HG03457 (cell line): ENCODE data around the gene KRTAP5-3.
"Not testable (repeated sequence)": the region's sequence is repeated elsewhere in the genome, so short reads cannot be mapped to it uniquely, and the experiment has no call there.

Source experiments
- ATAC-seq: cut with Tn5 transposase; IDR thresholded peaks from one replicate; pipeline ENCODE4 v1.9.1; 2021; ENCODE audit warnings: moderate number of reproducible peaks; ENCODE audit not compliant: unreplicated experiment

The KRTAP5-3 gene

DNA sequence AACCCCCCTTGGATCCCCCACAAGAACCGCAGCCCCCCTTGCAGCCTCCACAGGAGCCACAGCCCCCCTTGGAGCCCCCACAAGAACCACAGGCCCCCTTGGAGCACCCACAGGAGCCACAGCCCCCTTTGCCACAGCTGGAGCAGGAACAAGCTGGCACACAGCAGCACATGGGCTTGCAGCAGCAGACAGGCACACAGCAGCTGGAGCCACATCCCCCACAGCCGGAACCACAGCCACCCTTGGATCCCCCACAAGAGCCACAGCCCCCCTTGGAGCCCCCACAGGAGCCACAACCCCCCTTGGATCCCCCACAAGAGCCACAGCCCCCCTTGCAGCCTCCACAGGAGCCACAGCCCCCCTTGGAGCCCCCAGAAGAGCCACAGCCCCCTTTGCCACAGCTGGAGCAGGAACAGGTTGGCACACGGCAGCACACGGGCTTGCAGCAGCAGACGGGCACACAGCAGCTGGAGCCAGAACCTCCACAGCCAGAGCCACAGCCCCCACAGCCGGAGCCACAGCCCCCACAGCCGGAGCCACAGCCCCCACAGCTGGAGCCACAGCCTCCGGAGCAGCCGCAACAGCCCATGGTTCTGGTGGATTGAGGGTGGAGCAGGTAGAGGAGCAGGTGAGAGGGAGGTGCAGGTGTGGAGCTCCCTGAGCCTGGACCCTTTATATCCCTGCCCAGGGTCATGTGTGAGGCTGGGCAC is 23.4 kb downstream of the KRTAP5-3 start, which contains the start of gene KRTAP5-1:
Gene KRTAP5-1, minus strand, starts transcription at position 623 of the 710 bp plus-strand sequence. Its CDS starts 34 bp downstream, at position 589.
- ATAC-seq: not testable (repeated sequence)

DNA sequence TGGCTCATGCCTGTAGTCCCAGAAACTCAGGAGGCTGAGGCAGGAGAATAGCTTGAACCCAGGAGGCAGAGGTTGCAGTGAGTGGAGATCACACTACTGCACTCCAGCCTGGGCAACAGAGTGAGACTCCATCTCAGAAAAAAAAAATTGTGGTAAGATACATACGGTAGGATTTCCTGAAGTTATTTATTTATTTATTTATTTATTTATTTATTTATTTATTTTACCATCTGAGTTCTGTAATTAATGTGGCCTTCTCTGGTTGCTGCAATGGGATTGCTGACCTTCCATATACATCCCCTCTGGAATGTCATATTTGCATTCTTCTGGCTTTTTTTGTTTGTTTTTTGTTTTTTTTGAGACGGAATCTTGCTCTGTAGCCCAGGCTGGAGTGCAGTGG is 25.4 kb downstream of the KRTAP5-3 start:
- not testable (repeated sequence) for ATAC-seq

DNA sequence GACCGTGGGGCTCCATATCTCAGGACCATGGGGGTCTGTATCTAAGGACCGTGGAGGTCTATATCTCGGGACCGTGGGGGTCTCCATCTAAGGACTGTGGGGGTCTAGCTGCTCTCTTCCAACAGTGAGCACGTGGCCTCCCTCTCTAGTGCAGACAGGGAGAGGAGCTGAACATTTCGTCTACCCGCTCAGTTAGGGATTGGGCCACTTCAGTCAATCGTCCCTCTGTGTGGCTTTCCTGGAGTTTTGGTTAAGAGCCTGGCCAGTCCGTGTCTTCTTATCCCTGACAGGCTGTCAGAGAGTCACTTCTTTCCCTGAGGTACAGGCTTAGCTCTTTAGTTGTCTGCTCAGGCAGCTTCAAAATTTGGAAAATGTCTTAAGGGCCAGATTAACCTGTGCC is 26.3 kb downstream of the KRTAP5-3 start:
- no peak for ATAC-seq

DNA sequence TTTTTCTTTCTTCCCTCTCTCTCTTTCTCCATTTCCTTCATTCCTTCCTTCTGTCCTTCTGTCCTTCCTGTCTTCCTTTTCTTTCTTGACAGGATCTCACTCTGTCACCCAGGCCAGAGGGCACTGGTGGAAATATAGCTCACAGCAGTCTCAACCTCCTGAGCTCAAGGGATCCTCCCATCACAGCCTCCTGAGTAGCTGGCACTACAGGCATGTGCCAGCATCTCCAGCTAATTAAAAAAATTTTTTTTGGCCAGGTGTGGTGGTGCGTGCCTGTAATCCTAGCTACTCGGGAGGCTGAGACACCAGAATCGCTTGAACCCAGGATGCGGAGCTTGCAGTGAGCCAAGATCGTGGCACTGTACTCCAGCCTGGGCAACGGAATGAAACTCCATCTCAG is 31.4 kb downstream of the KRTAP5-3 start:
- ATAC-seq: no peak

DNA sequence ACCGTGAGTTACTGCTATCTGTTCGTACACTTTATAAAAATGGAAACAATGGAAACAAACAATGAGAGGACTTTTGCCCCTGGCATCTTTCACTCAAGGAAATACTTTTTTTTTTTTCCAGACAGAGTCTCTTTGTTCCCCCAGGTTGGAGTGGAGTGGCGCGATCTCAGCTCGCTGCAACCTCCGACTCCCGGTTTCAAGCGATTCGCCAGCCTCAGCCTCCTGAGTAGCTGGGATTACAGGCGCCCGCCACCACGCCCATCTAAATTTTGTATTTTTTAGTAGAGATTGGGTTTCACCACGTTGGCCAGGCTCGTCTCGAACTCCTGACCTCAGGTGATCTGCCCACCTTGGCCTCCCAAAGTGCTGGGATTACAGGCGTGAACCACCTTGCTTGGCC is 32.5 kb downstream of the KRTAP5-3 start:
- not testable (repeated sequence) for ATAC-seq

DNA sequence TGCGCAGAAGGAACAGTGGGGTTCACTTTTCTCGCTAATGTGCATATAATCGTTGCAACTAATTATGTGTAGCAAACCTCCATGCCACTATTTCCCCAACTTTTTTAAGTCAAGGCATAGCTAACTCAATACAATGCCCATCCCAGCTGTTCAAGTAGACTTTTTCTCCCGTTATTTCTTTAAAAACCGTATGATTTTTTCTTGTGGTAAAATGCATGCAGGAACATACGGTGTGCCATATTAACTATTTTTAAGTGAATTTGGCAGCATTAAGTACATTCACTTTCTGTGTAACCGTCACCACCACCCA is 33.4 kb downstream of the KRTAP5-3 start:
- no peak for ATAC-seq

DNA sequence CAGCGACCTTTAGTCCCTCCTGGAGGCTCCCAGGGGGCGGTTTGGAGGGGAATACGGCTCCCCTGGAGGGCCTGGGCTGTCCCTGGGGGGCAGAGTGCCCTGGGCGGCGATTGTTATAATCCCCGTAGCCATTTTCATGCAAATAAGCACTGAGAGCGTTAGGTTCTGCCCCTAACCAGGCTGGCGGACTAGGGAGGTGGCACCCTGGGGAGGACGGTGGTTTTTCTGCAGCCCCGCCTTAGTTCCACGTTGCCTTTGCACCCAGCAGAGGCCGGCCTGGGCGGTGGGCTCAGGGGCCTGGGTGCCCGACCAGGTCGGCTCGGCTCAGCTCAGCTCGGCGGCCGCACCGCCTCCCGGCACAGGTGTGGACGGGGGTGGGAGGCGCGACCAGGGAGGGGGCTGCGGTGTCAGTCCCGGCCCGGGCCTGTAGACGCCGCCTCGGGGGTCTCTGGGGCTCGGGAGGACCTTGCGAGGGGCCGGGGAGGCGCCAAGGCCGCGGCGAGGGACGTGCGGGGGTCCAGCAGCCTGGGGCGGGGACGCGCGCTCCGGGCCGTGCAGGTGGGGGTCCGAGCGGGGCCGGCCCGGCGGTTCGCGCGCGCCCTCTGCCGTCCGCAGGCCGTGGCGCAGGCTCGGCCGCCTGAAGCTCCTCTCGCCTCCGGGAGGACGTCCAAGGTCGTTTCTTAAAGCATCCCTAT is 33.9 kb downstream of the KRTAP5-3 start:
- no peak for ATAC-seq

DNA sequence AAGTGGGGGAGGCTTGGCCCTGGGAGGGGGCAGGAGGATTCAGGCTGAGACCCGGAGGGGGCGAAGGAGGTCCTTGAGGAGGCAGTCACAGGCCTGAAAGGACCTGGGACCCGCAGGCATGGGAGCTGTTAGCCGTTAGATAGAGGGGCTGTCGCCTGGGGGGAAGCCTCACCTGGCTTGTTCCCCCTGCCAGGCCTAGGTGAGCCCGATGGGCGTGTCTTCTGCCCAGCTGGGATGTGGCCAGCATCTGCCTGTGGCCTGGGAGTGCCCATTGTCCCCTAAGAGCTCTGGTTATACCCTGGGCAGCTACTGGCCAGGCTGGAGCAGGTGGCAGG is 34.4 kb downstream of the KRTAP5-3 start:
- ATAC-seq: no peak

DNA sequence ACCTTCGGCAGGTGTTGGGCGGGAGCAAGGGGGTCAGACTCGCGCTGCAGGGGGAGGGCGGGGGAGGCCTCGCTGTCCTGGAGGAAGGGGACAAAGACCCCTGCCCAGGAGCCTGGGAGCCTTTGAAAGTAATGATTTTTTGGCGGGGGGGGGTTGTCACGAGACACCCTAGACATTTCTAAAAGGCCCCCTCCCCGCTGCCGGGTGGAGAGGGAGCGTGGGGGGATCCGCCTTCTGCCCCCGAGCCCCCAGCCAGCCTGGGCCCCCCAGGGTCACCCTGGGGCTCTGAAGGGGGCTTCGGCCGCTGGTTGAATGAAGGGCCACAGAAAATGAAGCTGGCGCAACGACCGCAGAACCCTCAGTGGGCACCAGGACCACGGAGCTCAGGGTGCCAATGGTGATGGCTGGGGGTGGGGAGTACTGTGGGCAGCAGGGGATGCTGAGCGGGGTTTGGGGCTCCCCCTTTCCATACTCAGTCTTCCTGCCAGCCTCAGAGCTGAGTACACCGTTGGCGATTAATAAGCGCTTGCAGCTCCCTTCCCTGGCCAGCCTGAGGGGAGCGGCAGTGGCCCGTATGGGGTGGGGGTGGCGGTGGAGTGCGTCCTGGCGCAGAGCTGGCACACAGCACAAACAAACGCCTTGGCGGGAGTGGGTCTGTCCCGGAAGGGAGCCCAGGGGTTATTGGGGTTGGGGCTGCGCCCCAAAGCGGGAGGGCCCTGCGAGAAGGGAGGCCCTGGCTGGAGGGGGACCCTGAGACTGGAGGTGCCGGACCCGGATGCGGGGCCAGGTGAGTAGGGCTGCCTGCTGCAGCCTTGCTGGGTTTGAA is 35.0 kb downstream of the KRTAP5-3 start:
- ATAC-seq: no peak

DNA sequence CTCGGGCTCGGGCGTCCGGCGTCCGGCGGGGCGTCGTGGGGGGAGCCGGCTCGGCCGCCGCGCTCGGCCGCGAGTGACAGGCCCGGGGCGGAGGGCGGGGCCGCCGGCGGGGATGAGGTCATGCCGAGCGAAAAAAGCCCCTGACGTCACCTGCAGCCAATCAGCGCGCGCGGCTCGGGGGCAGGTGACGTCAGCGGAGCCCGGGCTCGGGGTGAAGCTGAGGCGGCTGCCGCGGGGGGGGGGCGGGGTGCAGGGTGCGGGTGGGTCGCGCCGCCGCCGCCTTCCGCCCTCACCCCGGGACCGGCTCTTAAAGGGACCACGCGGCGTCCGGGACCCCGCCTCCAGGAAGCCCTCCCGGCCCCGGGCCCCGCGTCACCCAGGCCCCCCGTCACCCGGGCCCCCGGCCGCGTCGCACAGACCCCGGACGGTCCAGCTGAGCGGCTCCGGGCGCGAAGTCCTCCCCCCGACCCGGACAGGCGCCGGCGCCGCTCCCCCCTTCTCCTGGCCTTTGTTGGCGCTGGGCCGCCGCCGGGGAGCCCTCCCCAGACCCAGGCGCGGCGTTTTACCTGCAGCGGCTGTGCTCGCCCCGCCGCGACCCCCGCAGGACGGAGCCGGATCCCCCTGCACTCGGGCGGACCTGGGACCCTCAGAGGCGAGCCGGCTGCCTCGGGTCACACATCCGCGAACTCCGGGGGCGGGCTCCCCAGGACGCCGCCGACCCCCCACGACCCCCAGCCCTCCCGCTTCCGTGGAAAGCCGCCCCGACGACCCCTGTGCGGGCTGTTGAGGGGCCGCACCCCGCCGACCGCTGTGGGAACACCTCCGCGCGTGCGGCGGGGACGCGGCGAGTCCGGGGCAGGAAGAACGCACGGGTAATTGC is 35.8 kb downstream of the KRTAP5-3 start, which contains the start of gene DUSP8:
Gene DUSP8, minus strand, starts transcription at position 75 of the 880 bp plus-strand sequence. CDS start 6,445 bp downstream, outside the sequence.
- ATAC-seq: no peak

DNA sequence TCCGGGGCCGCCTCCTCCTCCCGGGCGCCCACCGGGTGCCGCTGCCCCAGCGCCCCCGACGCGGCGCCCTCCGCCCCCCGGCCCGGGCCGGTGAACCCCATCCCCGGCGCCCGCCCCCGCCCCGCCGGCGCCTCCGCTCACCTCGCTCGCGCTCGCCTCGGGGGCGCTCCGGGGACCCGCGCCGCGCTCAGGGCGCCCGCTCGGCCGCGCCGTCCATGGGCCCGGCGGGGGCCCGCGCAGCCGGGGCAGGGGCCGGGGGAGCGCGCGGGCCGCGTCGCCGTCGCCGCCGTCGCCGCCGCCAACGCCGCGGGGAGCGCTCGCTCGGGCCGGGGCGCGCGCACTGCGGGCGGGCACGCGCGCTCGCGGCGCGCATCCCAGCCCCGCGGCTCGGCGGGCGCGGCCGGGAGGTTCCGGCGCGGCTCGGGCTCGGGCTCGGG is 36.5 kb downstream of the KRTAP5-3 start:
- ATAC-seq: no peak

DNA sequence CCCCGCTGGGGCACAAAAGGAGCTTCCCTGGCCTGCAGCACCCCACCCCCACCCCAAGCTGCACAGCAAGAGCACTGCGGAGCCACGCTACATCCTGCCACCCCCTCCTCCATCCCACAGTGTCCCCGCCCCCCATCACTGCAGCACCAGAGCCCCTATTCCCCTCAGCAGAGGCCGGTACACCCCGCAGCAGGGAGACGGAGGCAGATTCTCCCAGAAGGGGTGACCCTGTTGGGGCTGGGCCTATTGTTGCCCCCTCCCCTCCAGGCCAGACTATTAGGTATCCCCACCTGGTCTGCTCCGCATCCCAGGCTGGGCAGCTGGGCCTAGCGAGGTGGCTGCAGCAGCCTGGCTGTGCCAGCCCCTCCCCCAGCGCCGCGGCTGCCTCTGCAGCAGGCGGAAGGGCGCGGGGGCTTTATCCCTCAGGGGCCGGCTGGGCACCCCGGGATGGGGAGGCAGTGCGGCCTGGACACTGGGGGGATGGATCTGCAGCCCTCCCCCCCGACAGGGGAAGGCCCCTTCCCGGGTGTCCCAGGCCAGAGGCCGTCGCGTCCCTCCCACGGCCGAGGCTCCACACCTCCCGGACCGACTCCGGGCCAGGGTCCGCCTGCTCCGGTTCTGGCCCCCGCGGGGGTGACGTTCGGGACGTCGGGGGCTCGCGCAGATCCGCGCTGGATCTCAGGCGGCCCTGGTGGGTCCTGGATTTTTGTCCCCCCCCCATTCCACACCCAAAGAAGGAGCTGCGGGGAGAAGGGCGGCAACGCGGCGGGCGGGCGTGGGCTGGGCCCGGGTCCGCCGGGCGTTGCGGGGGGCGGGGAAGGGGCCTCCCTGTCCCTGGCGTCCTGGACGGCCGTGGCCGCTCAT is 37.1 kb downstream of the KRTAP5-3 start:
- no peak for ATAC-seq

DNA sequence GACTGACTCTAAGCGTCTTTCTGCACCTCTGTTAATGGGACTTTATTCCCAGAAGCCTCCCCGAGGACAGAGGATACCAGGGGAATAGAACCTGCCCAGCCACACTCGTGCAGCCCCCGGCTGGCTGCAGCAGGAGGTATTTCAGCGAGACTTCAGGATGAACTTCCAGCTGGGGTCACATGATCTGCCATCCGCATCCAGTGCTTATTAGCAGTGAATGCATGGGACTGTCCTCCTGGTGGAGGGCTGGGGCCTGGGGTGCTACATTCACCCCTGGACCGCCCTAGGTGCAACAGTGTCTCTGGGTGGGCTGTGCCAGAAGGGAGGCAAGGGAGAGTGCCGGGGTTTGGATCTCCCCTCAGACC is 37.8 kb downstream of the KRTAP5-3 start:
- ATAC-seq: no peak

DNA sequence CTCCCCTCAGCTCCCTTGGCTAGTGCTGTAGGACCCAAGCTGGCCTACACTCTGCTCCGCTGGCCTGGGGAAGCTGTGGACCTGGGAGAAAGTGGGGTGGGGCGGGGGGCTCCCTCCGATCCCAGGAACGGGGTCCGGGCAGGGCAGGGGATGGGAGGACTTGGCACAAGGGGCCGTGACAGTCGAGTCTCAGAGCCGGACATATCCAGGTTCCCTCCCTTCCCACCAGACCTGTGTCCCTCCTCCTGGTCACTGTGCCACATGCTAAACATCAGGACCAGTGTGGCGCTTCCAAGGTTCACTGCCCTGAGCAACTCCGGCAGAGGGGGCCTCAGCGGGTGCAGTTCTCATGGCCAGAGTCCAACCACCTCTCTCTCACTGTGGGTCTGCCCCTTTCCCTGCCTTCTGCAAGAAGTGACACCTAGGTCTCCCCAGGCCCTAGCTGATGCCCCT is 38.2 kb downstream of the KRTAP5-3 start:
- no peak for ATAC-seq

DNA sequence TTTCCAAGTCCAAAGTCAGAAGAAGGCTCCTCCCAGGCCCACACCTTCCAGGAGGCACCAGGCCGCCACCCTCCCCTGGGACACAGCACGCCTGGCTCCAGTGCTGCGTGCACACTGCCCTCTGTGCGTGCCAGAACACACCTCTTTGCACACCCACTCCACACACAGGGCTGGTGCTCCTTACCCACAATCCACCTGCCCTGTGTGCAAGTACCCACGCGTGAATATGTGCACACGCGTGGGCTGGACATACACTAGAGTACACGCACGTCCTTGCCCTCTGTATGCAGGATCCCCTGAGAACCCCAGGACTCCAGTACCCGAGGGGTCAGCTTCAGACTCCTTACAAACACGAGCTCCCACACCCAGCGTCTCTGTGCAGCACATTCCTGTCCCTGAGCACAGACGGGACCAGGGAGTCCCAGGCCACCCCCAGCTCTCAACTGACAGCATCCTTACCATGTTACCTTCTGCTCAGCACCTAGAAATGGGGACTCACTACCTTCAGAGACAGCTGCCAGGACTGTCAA is 38.9 kb downstream of the KRTAP5-3 start:
- no peak for ATAC-seq

DNA sequence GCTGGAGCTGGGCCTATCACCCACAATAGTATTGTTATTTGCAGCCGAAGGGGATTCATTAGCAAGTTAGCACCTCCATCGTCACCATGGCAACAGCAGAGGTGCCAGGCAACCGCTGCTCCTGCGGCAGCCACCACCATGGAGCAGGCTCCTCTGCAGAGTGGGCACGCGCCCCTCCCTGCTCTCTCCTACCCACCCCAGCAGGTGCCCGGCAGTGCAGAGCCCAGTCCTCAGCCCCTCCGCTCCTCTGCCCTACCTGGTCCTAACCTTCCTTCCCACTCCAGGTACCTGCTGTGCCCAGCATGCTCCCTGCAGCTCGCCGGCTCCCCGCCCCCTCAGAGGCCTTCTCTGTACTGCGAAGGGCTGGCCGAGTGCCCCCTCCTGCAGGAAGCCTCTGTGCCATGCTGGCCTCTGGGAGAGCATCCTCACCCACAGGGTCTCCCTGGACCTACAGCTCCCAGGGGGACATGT is 39.8 kb downstream of the KRTAP5-3 start:
- ATAC-seq: no peak

DNA sequence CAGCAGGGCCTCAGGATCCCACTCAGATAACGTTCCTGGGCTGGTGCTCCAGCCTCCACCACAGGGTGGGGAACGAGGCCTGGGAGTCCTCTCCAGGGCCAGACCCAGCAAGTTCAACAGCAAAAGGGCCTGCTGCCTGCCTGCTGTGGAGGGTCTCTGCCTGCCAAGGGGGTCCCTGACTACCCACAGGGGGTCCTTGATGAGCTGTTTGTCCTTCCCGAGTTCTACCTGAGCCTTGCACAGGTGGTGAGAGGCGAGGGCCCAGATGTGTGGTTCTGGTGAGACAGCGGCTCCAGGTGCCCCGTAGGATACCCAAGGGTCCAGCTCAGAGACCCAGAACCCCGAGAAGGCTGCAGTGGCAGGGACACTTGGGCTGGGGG is 40.6 kb downstream of the KRTAP5-3 start:
- no peak for ATAC-seq

DNA sequence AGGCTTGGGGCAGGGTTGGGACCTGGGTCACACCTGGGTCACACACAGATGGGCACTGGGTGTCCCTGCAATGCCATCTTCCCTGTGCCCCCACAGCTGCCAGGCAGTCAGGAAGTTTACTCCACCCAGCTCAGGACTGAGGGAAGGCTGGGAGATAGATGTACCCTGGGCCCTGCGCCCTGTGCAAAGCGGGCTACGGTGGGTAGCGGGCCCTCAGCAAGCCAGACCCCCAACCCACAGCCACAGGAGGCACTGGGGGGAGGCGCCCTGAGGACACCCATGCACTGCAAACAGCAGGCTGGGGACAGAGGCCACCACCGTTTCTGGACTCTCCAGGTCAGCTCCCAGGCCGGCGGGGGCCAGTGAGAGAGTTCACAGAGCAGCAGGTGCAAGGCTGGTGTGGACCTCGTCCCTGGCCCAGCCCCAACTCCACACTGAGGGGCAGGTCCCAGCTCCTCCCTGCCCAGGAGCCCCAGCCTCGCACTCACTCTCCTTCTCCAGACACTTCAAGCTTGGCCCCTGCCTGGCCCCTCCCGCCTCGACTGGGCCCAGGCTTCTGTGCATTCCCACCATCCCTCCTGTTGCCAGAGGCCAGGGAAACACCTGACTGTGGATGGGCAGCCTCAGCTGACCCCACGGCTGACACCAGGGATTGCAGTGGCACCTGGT is 41.1 kb downstream of the KRTAP5-3 start:
- ATAC-seq: no peak
